Mucosa of descending colon (tissue), 3 donors: ENCODE data around the gene HPCAL4. TPM values are rescaled to one million over a fixed set of nuclear protein-coding genes. Genes with fewer than 3 reads are reported as not detected.
A peak's percentile ranks its signal among the peaks of the same experiment; 100 is the strongest.

ENCODE experiments used
- ATAC-seq: fragments of 200-7000 bp; cut with Tn5 transposase; one replicate; pipeline ENCODE4 v1.9.1; 2020; ENCODE audit warnings: mild to moderate bottlenecking, moderate library complexity
- DNase-seq, 3 donors: peaks; one replicate each; pipeline ENCODE4 v3.0.0-alpha.2; 2020
- H3K36me3 ChIP-seq: fragments of 200-600 bp; one replicate; pipeline ENCODE4 v1.8.0; 2021; ENCODE audit warnings: low read depth, mild to moderate bottlenecking
- H3K4me1 ChIP-seq: fragments of 200-600 bp; one replicate; pipeline ENCODE4 v1.8.0; 2021; ENCODE audit warnings: low read depth, mild to moderate bottlenecking
- H3K4me3 ChIP-seq: fragments of 200-600 bp; one replicate; pipeline ENCODE4 v1.8.0; 2021; ENCODE audit warnings: mild to moderate bottlenecking
- H3K9me3 ChIP-seq: fragments of 200-600 bp; one replicate; pipeline ENCODE4 v1.8.0; 2021; ENCODE audit warnings: mild to moderate bottlenecking
- intact Hi-C, 2 donors: fragments of 100-400 bp; cut with DNase I in 1 of 2; cut with micrococcal nuclease in 1 of 2; formaldehyde crosslinking; loops; one replicate each; pipeline versions ENCODE4 v1.11.0 to v1.11.1; 2022; cut with DNase I, micrococcal nuclease
- total RNA-seq, 3 donors: library from RNA; stranded (reverse); fragmentation: NEBNext Ultra II Directional in 2 of 3; extraction: Animal tissue kit (Norgen Biotek cat#: 25700) in 2 of 3; gene quantifications; one replicate each; pipeline versions ENCODE4 v1.2.1 to v1.2.4, GENCODE V29; 2021 to 2023
- TF ChIP-seq, protein P1 (sequence below): fragments of 200-600 bp; IDR thresholded peaks from one replicate; pipeline ENCODE4 v1.8.0; 2022; ENCODE audit warnings: antibody characterized with exemption, mild to moderate bottlenecking
- donor health status: DM: no; HTN: no; CAD: no; lungs with moderate emphysema.
- donor health status: DM: no; HTN: no; CAD: no.
- donor health status: DM: no; HTN: yes; CAD: no.

Gene HPCAL4
- total RNA-seq, 3 donors from 2014 or later, result 0.07 to 0.51 TPM; not detected in 1

DNA sequence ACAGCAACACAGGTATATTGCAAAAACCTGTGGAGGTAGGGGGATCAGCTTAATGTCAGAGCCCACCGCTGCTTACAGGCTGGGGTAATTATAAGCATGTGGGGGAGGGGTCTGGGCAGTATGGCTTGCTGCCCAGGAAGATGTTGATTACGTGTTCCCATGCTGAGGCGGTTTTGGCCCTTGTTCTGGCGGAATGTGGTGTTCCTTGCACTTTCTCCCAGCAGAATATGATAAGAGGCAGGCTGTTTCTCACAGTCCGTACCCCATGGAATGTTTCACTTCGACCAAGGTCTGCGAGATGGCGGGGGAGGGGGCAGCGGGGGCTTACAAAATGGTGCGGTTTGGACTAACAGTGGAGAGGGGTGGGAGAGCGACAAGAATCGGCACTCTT lies 9.8 kb upstream of the HPCAL4 start:
- DNase-seq (no peak), ATAC-seq (peak; percentile 7)
- no peaks in the 10 kb centered on the region for H3K36me3 ChIP-seq
- H3K9me3 ChIP-seq, result no peaks in the 10 kb centered on the region
- H3K4me1 ChIP-seq, result no peaks in the 10 kb centered on the region
- TF ChIP-seq, protein P1, sequence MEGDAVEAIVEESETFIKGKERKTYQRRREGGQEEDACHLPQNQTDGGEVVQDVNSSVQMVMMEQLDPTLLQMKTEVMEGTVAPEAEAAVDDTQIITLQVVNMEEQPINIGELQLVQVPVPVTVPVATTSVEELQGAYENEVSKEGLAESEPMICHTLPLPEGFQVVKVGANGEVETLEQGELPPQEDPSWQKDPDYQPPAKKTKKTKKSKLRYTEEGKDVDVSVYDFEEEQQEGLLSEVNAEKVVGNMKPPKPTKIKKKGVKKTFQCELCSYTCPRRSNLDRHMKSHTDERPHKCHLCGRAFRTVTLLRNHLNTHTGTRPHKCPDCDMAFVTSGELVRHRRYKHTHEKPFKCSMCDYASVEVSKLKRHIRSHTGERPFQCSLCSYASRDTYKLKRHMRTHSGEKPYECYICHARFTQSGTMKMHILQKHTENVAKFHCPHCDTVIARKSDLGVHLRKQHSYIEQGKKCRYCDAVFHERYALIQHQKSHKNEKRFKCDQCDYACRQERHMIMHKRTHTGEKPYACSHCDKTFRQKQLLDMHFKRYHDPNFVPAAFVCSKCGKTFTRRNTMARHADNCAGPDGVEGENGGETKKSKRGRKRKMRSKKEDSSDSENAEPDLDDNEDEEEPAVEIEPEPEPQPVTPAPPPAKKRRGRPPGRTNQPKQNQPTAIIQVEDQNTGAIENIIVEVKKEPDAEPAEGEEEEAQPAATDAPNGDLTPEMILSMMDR, result no peak
- no peak overlapping the region for H3K4me3 ChIP-seq
- intact Hi-C loops, result no loop called here

DNA sequence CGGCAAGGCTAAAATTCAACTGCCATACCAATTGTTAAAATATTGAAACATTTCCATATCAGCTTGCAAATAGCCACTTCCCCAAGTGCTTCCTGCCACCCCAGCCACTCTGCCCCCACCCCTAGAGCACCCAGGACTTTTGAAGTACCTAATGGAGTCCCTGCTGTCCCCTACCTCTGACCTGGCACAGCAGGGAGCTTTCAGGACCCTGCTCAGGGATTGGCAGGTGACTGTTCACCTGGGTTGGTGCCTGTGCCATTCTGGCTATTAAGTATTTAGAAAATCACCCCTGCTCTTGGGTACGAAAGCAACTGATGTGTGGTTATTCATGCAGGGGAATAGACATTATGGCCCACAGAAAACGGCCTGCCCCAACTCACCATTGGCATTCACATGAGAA lies 9.1 kb upstream of the HPCAL4 start:
- no peak for DNase-seq
- TF ChIP-seq, protein P1, result no peak
- ATAC-seq, result no peak
- Histone ChIP-seq H3K4me3 (no peak overlapping the region), H3K36me3 (no peaks in the 10 kb centered on the region), H3K4me1 (no peaks in the 10 kb centered on the region), H3K9me3 (no peaks in the 10 kb centered on the region)
- intact Hi-C loops, result no loop called here

DNA sequence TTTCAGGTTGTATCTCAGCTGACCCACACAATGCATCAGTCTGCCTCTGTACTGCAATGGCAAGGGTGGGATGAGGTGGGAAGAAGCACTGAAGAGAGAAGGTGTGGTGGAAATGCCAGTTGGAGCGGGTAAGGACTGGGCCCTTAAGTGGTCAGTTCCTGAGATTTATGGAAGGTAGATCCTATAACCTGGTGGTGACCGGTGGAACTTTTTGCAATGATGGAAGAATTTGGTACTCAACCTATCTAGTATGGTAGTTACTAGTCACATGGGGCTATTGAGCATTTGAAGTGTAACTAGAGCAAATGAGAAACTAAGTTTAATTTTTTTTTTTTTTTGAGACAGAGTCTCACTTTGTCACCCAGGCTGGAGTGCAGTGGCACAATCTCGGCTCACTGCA lies 8.2 kb upstream of the HPCAL4 start:
- intact Hi-C loops, result no loop called here
- H3K4me3 ChIP-seq, result no peak overlapping the region
- no peaks in the 10 kb centered on the region for H3K9me3 ChIP-seq
- ATAC-seq (no peak), DNase-seq (no peak)
- TF ChIP-seq, protein P1, result no peak
- no peaks in the 10 kb centered on the region for H3K4me1 ChIP-seq
- no peaks in the 10 kb centered on the region for H3K36me3 ChIP-seq

DNA sequence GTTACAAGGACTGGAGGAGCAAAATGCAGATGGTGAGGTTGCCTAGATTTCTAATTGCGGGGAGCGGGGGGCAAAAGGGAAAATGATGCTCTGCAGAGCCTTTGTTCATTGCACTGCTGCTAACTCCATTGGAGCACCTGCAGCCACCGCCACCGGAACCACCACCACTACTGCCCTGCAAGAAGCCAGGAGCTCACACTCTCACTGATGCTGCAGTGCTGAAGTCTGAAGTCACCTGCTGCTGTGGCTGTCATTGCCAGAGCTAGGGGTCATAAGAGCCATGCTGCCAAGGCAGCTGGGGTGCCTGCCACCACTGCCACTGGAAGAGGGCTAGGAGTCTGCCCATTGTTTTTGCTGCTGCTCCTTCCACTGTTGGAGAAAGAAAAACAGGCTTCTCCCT lies 7.3 kb upstream of the HPCAL4 start:
- intact Hi-C loops, result no loop called here
- H3K4me3 ChIP-seq, result no peak overlapping the region
- ATAC-seq, result no peak
- DNase-seq, result no peak
- H3K4me1 ChIP-seq, result no peaks in the 10 kb centered on the region
- H3K9me3 ChIP-seq, result no peaks in the 10 kb centered on the region
- TF ChIP-seq, protein P1, result no peak
- no peaks in the 10 kb centered on the region for H3K36me3 ChIP-seq

DNA sequence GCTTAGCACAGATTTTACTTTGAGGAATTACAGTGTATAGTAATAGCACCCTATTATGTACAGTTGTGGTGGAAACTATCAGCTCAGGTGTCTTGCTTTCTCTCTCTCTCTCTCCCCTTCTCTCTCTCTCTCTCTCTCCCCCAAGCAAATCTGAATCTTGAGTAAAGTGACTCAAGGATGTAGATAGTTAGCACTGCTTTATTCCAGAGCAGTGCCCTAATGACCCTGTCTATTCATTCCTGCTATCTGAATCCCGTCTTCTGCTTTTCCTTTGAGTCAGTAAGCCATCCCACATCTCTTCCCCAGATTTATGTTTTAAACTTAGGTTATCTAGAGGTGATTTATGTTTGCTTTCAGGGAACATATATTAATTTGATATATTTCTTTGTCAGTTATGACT lies 5.2 kb upstream of the HPCAL4 start:
- ATAC-seq (no peak), DNase-seq (no peak)
- TF ChIP-seq, protein P1, result no peak
- H3K9me3 ChIP-seq, result no peaks in the 10 kb centered on the region
- no peak overlapping the region for H3K4me3 ChIP-seq
- H3K4me1 ChIP-seq, result peaks cover 10% of the 10 kb centered on the region
- H3K36me3 ChIP-seq, result no peaks in the 10 kb centered on the region
- intact Hi-C loops, result no loop called here

DNA sequence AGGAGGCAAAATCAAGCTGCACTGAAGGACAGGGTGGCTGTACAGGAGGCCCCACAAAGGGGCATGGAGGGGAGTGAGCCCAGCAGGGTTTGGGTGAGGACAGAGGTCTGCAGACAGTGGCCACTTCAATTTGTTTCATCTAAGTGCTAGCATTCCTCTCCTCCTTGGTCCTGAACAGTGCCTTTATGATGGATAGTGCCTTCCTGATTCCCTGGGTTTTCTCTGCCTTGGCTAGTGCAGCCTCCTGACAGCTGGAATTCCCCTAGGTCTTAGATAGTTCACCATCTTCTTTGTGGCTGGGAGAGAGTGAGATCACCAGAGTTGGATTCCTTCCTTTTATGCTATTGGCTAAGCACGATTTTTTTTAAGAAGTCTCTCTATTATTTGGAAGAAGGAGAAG lies 3.8 kb upstream of the HPCAL4 start:
- Histone ChIP-seq H3K9me3 (no peaks in the 10 kb centered on the region), H3K4me1 (peaks cover 18% of the 10 kb centered on the region), H3K36me3 (no peaks in the 10 kb centered on the region), H3K4me3 (no peak overlapping the region)
- DNase-seq (no peak), ATAC-seq (no peak)
- intact Hi-C loops, result no loop called here
- TF ChIP-seq, protein P1, result no peak
